Measurements from ENCODE around the gene IL2RA. TPM values are rescaled to one million over a fixed set of nuclear protein-coding genes. Genes with fewer than 3 reads are reported as not detected.

Gene IL2RA
- total and polyA plus RNA-seq, 9 donors: 0.07 to 5.2 (median 0.90) TPM; not detected in 2

- H3K36me3 ChIP-seq: no peaks in the 10 kb centered on the region
- DNase-seq: no peak
- no peak overlapping the region for H3K4me3 ChIP-seq
- intact Hi-C loops (cut with DNase I): no loop called here
- WGBS, 3 donors: 69 to 74% (median 72%) methylated on average over 20 of the region's 20 CpGs
- TF ChIP-seq CTCF (IDR thresholded peaks at IDR 0.05): no peak
- H3K27me3 ChIP-seq: no peaks in the 10 kb centered on the region
- no peaks in the 10 kb centered on the region for H3K4me1 ChIP-seq (ENCODE audit: insufficient read depth)
- H3K9me3 ChIP-seq: no peaks in the 10 kb centered on the region
- H3K27ac ChIP-seq: no peak overlapping the region
Measured at GRCh38 chr10:5999440-6000165, 62.6 kb downstream of the IL2RA start.

GRCh38 chr10:5996696-5997095 is 65.5 kb downstream of the IL2RA start:
- H3K36me3 ChIP-seq: no peaks in the 10 kb centered on the region
- H3K27me3 ChIP-seq: no peaks in the 10 kb centered on the region
- WGBS, 3 donors: 63 to 83% (median 78%) methylated on average over 4 of the region's 4 CpGs
- intact Hi-C loops (cut with DNase I): no loop called here
- no peak for TF ChIP-seq EP300 (IDR thresholded peaks at IDR 0.05)
- TF ChIP-seq CTCF (IDR thresholded peaks at IDR 0.05): no peak
- TF ChIP-seq POLR2A (IDR thresholded peaks at IDR 0.05): no peak
- no peak for DNase-seq
- no peak overlapping the region for H3K27ac ChIP-seq
- H3K4me1 ChIP-seq (ENCODE audit: insufficient read depth): no peaks in the 10 kb centered on the region
- no peak overlapping the region for H3K4me3 ChIP-seq
- no peaks in the 10 kb centered on the region for H3K9me3 ChIP-seq

GRCh38 chr10:5992398-5992797 is 69.8 kb downstream of the IL2RA start:
- no peaks in the 10 kb centered on the region for H3K27me3 ChIP-seq
- no peaks in the 10 kb centered on the region for H3K36me3 ChIP-seq
- H3K27ac ChIP-seq: no peak overlapping the region
- WGBS, 3 donors: 92 to 95% (median 93%) methylated on average over 1 of the region's 1 CpG
- intact Hi-C loops (cut with DNase I): no loop called here
- TF ChIP-seq EP300 (IDR thresholded peaks at IDR 0.05) (no peak), POLR2A (IDR thresholded peaks at IDR 0.05) (no peak), CTCF (IDR thresholded peaks at IDR 0.05) (no peak)
- H3K4me3 ChIP-seq: no peak overlapping the region
- H3K4me1 ChIP-seq (ENCODE audit: insufficient read depth): peaks cover 3% of the 10 kb centered on the region
- DNase-seq: no peak
- no peaks in the 10 kb centered on the region for H3K9me3 ChIP-seq

GRCh38 chr10:5991708-5992107 is 70.5 kb downstream of the IL2RA start:
- DNase-seq: no peak
- Histone ChIP-seq H3K4me3 (no peak overlapping the region), H3K36me3 (no peaks in the 10 kb centered on the region), H3K27me3 (no peaks in the 10 kb centered on the region), H3K9me3 (no peaks in the 10 kb centered on the region), H3K4me1 (ENCODE audit: insufficient read depth) (peaks cover 3% of the 10 kb centered on the region), H3K27ac (no peak overlapping the region)
- no peak for TF ChIP-seq EP300 (IDR thresholded peaks at IDR 0.05)
- TF ChIP-seq POLR2A (IDR thresholded peaks at IDR 0.05): no peak
- no peak for TF ChIP-seq CTCF (IDR thresholded peaks at IDR 0.05)
- intact Hi-C loops (cut with DNase I): no loop called here
